ENCODE results near the gene ASB3. TPM values are rescaled to one million over a fixed set of nuclear protein-coding genes. Genes with fewer than 3 reads are reported as not detected.
"Not testable (repeated sequence)": the region's sequence is repeated elsewhere in the genome, so short reads cannot be mapped to it uniquely, and the experiment has no call there.

The ASB3 gene
- polyA plus RNA-seq, 3 donors from 2014 or later = 13.0 to 15.2 (median 13.4) TPM

- Mint-ChIP-seq H3K4me3 (no peak overlapping the region), H3K27ac (no peak overlapping the region), H3K36me3 (peaks cover 0 to 11% (median 7%) of the 10 kb centered on the region in 3 donors), H3K27me3 (ENCODE audit: low read depth in 3 of 3) (no peaks in the 10 kb centered on the region), H3K4me1 (peaks cover 20 to 42% of the 10 kb centered on the region in 2 donors), H3K9me3 (no peaks in the 10 kb centered on the region)
- no peak for DNase-seq
These were observed 8.1 kb downstream of the ASB3 start for GRCh38 chr2:53778536-53779162.

GRCh38 chr2:53777134-53777533, 9.6 kb downstream of the ASB3 start:
- Mint-ChIP-seq H3K36me3 (peaks cover 0 to 9% (median 7%) of the 10 kb centered on the region in 3 donors), H3K4me3 (no peak overlapping the region), H3K9me3 (no peaks in the 10 kb centered on the region), H3K27ac (peak overlapping the region in 2 of 6 donors; percentile 0 to 80), H3K27me3 (ENCODE audit: low read depth in 3 of 3) (no peaks in the 10 kb centered on the region), H3K4me1 (peaks cover 17 to 27% of the 10 kb centered on the region in 2 donors)
- DNase-seq = no peak

DNA sequence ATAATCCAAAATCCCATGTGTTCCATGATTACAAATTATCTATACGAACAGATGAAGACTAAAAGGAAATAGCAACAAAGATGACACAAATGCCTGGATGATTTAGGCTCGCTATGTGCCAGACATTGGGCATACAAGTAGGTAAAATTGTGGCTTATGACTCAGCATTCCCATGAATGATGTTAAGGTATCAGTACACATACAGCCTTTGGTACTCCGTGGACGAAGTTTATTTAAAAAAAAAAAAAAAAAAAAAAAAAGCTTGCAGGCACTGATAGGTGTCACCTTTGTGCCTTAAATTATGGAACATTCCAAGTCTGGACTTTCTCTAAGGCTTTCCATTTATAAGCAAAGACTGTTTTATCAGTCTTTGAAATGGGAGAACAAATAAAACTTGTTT, 16.5 kb downstream of the ASB3 start:
- DNase-seq = no peak
- H3K4me3 Mint-ChIP-seq = no peak overlapping the region

DNA sequence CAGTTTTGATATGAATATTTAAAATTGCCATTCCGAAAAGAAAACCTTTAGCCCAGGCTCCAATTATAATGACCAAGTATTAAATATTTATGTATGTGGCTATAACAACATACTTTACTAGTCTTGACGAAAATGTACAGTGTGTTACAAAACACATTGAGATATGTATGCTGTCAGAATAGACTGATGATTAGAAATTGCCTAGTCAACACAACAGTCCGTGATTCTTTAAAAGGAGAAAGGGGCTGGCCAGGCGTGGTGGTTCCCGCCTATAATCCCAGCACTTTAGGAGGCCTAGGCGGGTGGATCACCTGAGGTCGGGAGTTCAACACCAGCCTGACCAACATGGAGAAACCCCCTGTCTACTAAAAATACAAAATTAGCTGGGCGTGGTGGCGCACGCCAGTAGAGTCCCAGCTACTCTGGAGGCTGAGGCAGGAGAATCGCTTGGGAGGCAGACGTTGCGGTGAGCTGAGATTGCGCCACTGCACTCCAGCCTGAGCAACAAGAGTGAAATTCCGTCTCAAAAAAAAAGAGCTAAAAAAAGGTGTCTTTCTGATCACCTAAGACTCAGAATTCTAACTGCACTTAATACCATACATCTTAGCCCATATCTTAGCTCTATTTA, 17.3 kb downstream of the ASB3 start:
- Mint-ChIP-seq H3K36me3 (no peaks in the 10 kb centered on the region), H3K4me3 (no peak overlapping the region), H3K9me3 (no peaks in the 10 kb centered on the region), H3K27ac (peak overlapping the region in 1 of 6 donors; percentile 28), H3K4me1 (peaks cover 17 to 26% of the 10 kb centered on the region in 2 donors), H3K27me3 (ENCODE audit: low read depth in 3 of 3) (peaks cover 0 to 3% (median 0%) of the 10 kb centered on the region in 3 donors)
- no peak for DNase-seq

More for the DNA sequence above, 16.5 kb downstream of the ASB3 start:
- Mint-ChIP-seq H3K4me1 (peaks cover 17 to 26% of the 10 kb centered on the region in 2 donors), H3K36me3 (no peaks in the 10 kb centered on the region), H3K27ac (peak overlapping the region in 1 of 6 donors; percentile 28), H3K27me3 (ENCODE audit: low read depth in 3 of 3) (peaks cover 0 to 3% (median 0%) of the 10 kb centered on the region in 3 donors), H3K9me3 (no peaks in the 10 kb centered on the region)

DNA sequence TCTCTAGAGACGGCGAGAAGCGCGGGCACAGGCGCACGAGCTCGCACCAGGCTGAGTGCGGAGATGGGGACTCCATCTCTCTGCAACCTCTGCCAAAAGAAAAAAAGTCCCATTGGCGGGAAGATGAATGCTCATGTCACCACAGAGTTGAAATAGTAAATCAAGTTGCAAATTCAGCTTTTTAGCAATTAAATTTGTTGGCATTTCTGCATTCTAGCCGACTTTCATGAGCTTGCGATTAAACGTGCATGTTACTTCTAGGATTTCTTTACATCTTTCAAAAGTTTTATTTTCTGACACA, 18.6 kb downstream of the ASB3 start:
- H3K36me3 Mint-ChIP-seq = peaks cover 0 to 3% (median 0%) of the 10 kb centered on the region in 3 donors
- H3K4me3 Mint-ChIP-seq = peak overlapping the region; percentile 87 to 95 (median 93)
- peaks cover 15 to 26% of the 10 kb centered on the region in 2 donors for H3K4me1 Mint-ChIP-seq
- H3K9me3 Mint-ChIP-seq = no peaks in the 10 kb centered on the region
- DNase-seq = no peak
- peak overlapping the region; percentile 73 to 96 (median 94) for H3K27ac Mint-ChIP-seq
- H3K27me3 Mint-ChIP-seq (ENCODE audit: low read depth in 3 of 3) = peaks cover 0 to 3% (median 0%) of the 10 kb centered on the region in 3 donors

- Mint-ChIP-seq H3K4me1 (peaks cover 15 to 26% of the 10 kb centered on the region in 2 donors), H3K27ac (peak within 1 kb of the TSS; percentile 73 to 96 (median 94)), H3K36me3 (peaks cover 0 to 3% (median 0%) of the 10 kb centered on the region in 3 donors), H3K27me3 (ENCODE audit: low read depth in 3 of 3) (peaks cover 0 to 3% (median 0%) of the 10 kb centered on the region in 3 donors), H3K4me3 (peak within 1 kb of the TSS; percentile 87 to 95 (median 93)), H3K9me3 (no peaks in the 10 kb centered on the region)
- DNase-seq = peak; percentile 80 to 85 (median 82)
These were observed 19.1 kb downstream of the ASB3 start, which contains the start of gene CHAC2 for GRCh38 chr2:53767405-53768241. Gene CHAC2, plus strand, starts transcription at chr2:53767804. Its CDS starts 83 bp downstream, at chr2:53767887.

GRCh38 chr2:53765767-53766166, 21.0 kb downstream of the ASB3 start:
- Mint-ChIP-seq H3K27ac (peak overlapping the region in 1 of 6 donors; percentile 79), H3K4me3 (peak overlapping the region in 3 of 5 donors; percentile 15 to 28 (median 26)), H3K9me3 (no peaks in the 10 kb centered on the region), H3K27me3 (ENCODE audit: low read depth in 3 of 3) (peaks cover 0 to 3% (median 0%) of the 10 kb centered on the region in 3 donors), H3K4me1 (peaks cover 15 to 26% of the 10 kb centered on the region in 2 donors), H3K36me3 (peaks cover 0 to 10% (median 3%) of the 10 kb centered on the region in 3 donors)
- no peak for DNase-seq

- not testable (repeated sequence) for H3K27me3 Mint-ChIP-seq (ENCODE audit: low read depth in 3 of 3); H3K9me3 Mint-ChIP-seq; H3K4me3 Mint-ChIP-seq; H3K27ac Mint-ChIP-seq; H3K4me1 Mint-ChIP-seq; DNase-seq
- peaks cover 8 to 22% (median 15%) of the 10 kb centered on the region in 3 donors for H3K36me3 Mint-ChIP-seq
These were observed 29.5 kb downstream of the ASB3 start for GRCh38 chr2:53757206-53757605.

- no peak overlapping the region for H3K27ac Mint-ChIP-seq
- H3K36me3 Mint-ChIP-seq = peaks cover 8 to 18% (median 15%) of the 10 kb centered on the region in 3 donors
- H3K27me3 Mint-ChIP-seq (ENCODE audit: low read depth in 3 of 3) = no peaks in the 10 kb centered on the region
- no peak overlapping the region for H3K4me3 Mint-ChIP-seq
- no peak for DNase-seq
- H3K4me1 Mint-ChIP-seq = no peaks in the 10 kb centered on the region
- no peaks in the 10 kb centered on the region for H3K9me3 Mint-ChIP-seq
These were observed 30.1 kb downstream of the ASB3 start for GRCh38 chr2:53756644-53757043.

GRCh38 chr2:53755121-53755520, 31.6 kb downstream of the ASB3 start:
- H3K9me3 Mint-ChIP-seq = no peaks in the 10 kb centered on the region
- H3K4me3 Mint-ChIP-seq = no peak overlapping the region
- no peaks in the 10 kb centered on the region for H3K4me1 Mint-ChIP-seq
- no peaks in the 10 kb centered on the region for H3K27me3 Mint-ChIP-seq (ENCODE audit: low read depth in 3 of 3)
- no peak overlapping the region for H3K27ac Mint-ChIP-seq
- H3K36me3 Mint-ChIP-seq = peaks cover 8 to 17% (median 13%) of the 10 kb centered on the region in 3 donors
- no peak for DNase-seq

DNA sequence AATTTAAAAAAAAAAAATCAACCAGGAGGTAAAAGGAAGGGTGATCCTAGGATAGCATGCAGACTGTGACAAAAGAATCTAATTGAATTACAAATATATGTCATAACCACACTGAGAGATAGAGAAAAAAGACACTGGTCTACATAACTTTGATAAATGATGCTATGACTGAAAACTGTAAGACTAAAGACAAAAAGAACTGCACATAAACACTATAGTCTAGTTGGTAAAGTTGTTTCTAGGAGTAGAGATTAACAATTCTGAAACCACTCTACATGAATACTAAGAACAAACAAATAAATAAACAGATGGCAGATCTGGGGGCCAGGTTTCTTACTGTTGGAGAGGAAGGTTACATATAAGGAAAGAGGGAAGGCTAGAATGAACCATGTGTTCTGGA, 33.7 kb downstream of the ASB3 start:
- no peak for DNase-seq
- Mint-ChIP-seq H3K4me1 (no peaks in the 10 kb centered on the region), H3K4me3 (no peak overlapping the region), H3K9me3 (no peaks in the 10 kb centered on the region), H3K36me3 (peaks cover 15 to 22% (median 17%) of the 10 kb centered on the region in 3 donors), H3K27ac (no peak overlapping the region), H3K27me3 (ENCODE audit: low read depth in 3 of 3) (no peaks in the 10 kb centered on the region)

DNA sequence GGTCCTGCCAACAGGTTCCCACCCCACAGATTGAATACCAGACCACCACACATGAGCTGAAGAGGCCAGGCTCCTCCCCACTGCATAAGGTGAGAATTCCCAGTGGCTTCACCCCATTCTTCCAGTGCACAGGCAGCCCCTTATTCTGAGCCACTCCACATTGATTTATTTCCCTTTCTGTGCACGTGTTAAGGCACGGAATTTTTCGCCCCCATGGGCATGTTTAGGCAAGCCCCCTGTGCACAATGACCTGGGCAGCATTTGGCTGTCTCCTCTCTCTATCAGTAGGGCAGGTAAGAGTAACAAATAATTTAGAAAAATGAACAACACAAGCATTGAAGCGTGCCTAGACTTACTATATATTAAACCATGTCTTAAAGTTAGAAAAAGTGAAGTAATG, 34.4 kb downstream of the ASB3 start:
- no peak overlapping the region for H3K4me3 Mint-ChIP-seq
- H3K27ac Mint-ChIP-seq = peak overlapping the region in 1 of 6 donors; percentile 32
- no peak for DNase-seq
- H3K4me1 Mint-ChIP-seq = no peaks in the 10 kb centered on the region
- H3K27me3 Mint-ChIP-seq (ENCODE audit: low read depth in 3 of 3) = no peaks in the 10 kb centered on the region
- H3K9me3 Mint-ChIP-seq = no peaks in the 10 kb centered on the region
- H3K36me3 Mint-ChIP-seq = peaks cover 18 to 27% (median 19%) of the 10 kb centered on the region in 3 donors

DNA sequence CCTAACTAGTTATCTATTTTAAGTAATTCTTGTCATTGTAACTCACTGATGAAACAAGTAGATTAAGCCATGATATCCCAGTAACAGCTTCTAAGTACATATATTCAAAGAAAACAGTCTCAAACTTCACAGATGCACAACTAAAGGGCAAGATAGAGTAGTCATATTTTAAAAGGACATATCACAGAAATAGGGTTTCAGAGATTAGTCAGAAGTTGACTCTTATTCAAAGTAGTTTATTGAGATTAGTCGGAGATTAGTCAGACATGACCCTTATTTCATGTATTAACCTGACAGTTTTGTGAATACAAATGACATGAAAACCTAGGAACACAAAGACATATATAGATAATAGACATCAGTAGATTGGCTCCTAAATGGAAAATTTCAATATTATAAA, 35.0 kb downstream of the ASB3 start:
- Mint-ChIP-seq H3K36me3 (peaks cover 15 to 27% (median 20%) of the 10 kb centered on the region in 3 donors), H3K27ac (no peak overlapping the region), H3K27me3 (ENCODE audit: low read depth in 3 of 3) (no peaks in the 10 kb centered on the region), H3K4me1 (no peaks in the 10 kb centered on the region), H3K9me3 (no peaks in the 10 kb centered on the region), H3K4me3 (no peak overlapping the region)
- DNase-seq = no peak

All from immature natural killer cell (primary cell).